DLD1 (cell line): ENCODE results near the gene SEMA6A.
"Not testable (repeated sequence)": the region's sequence is repeated elsewhere in the genome, so short reads cannot be mapped to it uniquely, and the experiment has no call there.

ENCODE experiments used
- in situ Hi-C: cut with HindIII; loops from 2 replicates; pipeline ENCODE4 v1.10.0; 2017; ENCODE audit warnings: low sequenced_read_pairs

SEMA6A gene

GRCh38 chr5:116524051-116524904, 50.3 kb downstream of the SEMA6A start:
- in situ Hi-C loops, result no loop called here

GRCh38 chr5:116523182-116523581, 51.4 kb downstream of the SEMA6A start:
- in situ Hi-C loops, result not testable (repeated sequence)

GRCh38 chr5:116522356-116523136, 52.1 kb downstream of the SEMA6A start:
- in situ Hi-C loops, result no loop called here

GRCh38 chr5:116521173-116521872, 53.3 kb downstream of the SEMA6A start:
- in situ Hi-C loops, result no loop called here

- in situ Hi-C loops, result no loop called here
Measured at GRCh38 chr5:116520771-116521170, 53.9 kb downstream of the SEMA6A start.

GRCh38 chr5:116518423-116518822, 56.2 kb downstream of the SEMA6A start:
- in situ Hi-C loops, result no loop called here

GRCh38 chr5:116517488-116517887, 57.1 kb downstream of the SEMA6A start:
- in situ Hi-C loops, result no loop called here

- in situ Hi-C loops, result no loop called here
Measured at GRCh38 chr5:116516021-116516420, 58.6 kb downstream of the SEMA6A start.

- in situ Hi-C loops, result no loop called here
Measured at GRCh38 chr5:116514421-116514970, 60.1 kb downstream of the SEMA6A start.

GRCh38 chr5:116510517-116510916, 64.1 kb downstream of the SEMA6A start:
- in situ Hi-C loops, result no loop called here

- in situ Hi-C loops, result no loop called here
Measured at GRCh38 chr5:116509483-116510244, 65.0 kb downstream of the SEMA6A start.

- in situ Hi-C loops, result no loop called here
Measured at GRCh38 chr5:116508835-116509234, 65.8 kb downstream of the SEMA6A start.

GRCh38 chr5:116507941-116508655, 66.5 kb downstream of the SEMA6A start:
- in situ Hi-C loops, result no loop called here

GRCh38 chr5:116507051-116507537, 67.5 kb downstream of the SEMA6A start:
- in situ Hi-C loops, result no loop called here

- in situ Hi-C loops, result no loop called here
Measured at GRCh38 chr5:116506488-116506887, 68.1 kb downstream of the SEMA6A start.

- in situ Hi-C loops, result no loop called here
Measured at GRCh38 chr5:116504593-116505166, 69.9 kb downstream of the SEMA6A start.

- in situ Hi-C loops, result no loop called here
Measured at GRCh38 chr5:116502616-116503015, 72.0 kb downstream of the SEMA6A start.

GRCh38 chr5:116502138-116502537, 72.5 kb downstream of the SEMA6A start:
- in situ Hi-C loops, result no loop called here

GRCh38 chr5:116498503-116499048, 76.0 kb downstream of the SEMA6A start:
- in situ Hi-C loops, result no loop called here
